H1 (cell line): ENCODE data around the gene FMNL1. TPM values are rescaled to one million over a fixed set of nuclear protein-coding genes. Genes with fewer than 3 reads are reported as not detected.

Source experiments
- CHD7 ChIP-seq: fragments of 300-600 bp; sonication (generic); IDR thresholded peaks from 2 replicates; pipeline ENCODE4 v1.7.1; 2012; ENCODE audit warnings: low read length, moderate library complexity, mild to moderate bottlenecking, inconsistent platforms; ENCODE audit not compliant: insufficient replicate concordance
- CTCF ChIP-seq, 3 experiments: IDR thresholded peaks; 1 replicate in 2 of 3; 2 replicates in 1 of 3; pipeline versions ENCODE4 v1.5.1 to v1.6.1; 2011; ENCODE audit warnings: low read length in 3 of 3, mild to moderate bottlenecking in 3 of 3, inconsistent platforms in 2 of 3, low read depth in 1 of 3, moderate library complexity in 1 of 3; ENCODE audit not compliant: insufficient read depth in 1 of 3; ENCODE audit errors: control extremely low read depth in 1 of 3
- KDM5A ChIP-seq: fragments of 200-600 bp; IDR thresholded peaks from 2 replicates; pipeline ENCODE4 v1.7.1; 2012; ENCODE audit warnings: mild to moderate bottlenecking, low read length, inconsistent platforms, mixed read lengths
- SP1 ChIP-seq: IDR thresholded peaks from 2 replicates; pipeline ENCODE4 v1.6.1; 2011; ENCODE audit warnings: low read depth, low read length
- USF2 ChIP-seq: IDR thresholded peaks from 2 replicates; pipeline ENCODE4 v1.6.1; 2011; ENCODE audit warnings: low read length, improper control_type of control experiment
- YY1 ChIP-seq: IDR thresholded peaks from 2 replicates; pipeline ENCODE4 v1.6.1; 2011; ENCODE audit warnings: low read depth, mild to moderate bottlenecking, low read length
- polyA plus RNA-seq, 7 experiments: library from polyadenylated mRNA; depleted of rRNA in 3 of 7; stranded (reverse) in 5 of 7; unstranded in 2 of 7; fragments of >200 nt in 5 of 7; fragments of 200-250 nt in 2 of 7; gene quantifications; 1 replicate in 5 of 7; 2 replicates in 1 of 7; 4 replicates in 1 of 7; pipeline versions ENCODE4 v1.2.1 to v1.2.3, GENCODE V29; 2011 to 2013; ENCODE audit warnings: missing spikeins in 2 of 7, mixed read lengths in 2 of 7
- total RNA-seq: library from RNA; stranded (reverse); fragmentation: NEBNext Ultra II Directional; extraction: Animal tissue kit (Norgen Biotek cat#: 25700); gene quantifications from 2 replicates; pipeline ENCODE4 v1.2.1, GENCODE V29; 2021

Gene FMNL1
- total and polyA plus RNA-seq, 2 of the 8 experiments (the other 6 are each of a cell fraction or from before 2014, with no cell fraction given) = 2.5 to 8.6 TPM

- TF ChIP-seq CTCF (IDR thresholded peaks at IDR 0.05; ENCODE audit: control extremely low read depth in 1 of 3, insufficient read depth in 1 of 3, low read depth in 1 of 3, low read length in 3 of 3) (no peak), SP1 (no peak), USF2 (no peak), YY1 (no peak), CHD7 (no peak), KDM5A (no peak)
These were observed 1.4 kb downstream of the FMNL1 start (continued) for GRCh38 chr17:45222996-45223538.
